PC-3 (cell line): Measurements from ENCODE around the gene EIF2B5.

Experiments used
- EZH2 ChIP-seq: fragments of 300-600 bp; sonication (generic); IDR thresholded peaks from one replicate; pipeline ENCODE4 v1.6.1; 2017; ENCODE audit warnings: antibody characterized with exemption, mild to moderate bottlenecking, low read length; ENCODE audit not compliant: unreplicated experiment
- TF ChIP-seq, protein P1 (sequence below): fragments of 300-600 bp; sonication (generic); conservative IDR thresholded peaks from 2 replicates; pipeline ENCODE4 v1.5.1; 2017; ENCODE audit warnings: antibody characterized with exemption, low read depth, mild to moderate bottlenecking, low read length

DNA sequence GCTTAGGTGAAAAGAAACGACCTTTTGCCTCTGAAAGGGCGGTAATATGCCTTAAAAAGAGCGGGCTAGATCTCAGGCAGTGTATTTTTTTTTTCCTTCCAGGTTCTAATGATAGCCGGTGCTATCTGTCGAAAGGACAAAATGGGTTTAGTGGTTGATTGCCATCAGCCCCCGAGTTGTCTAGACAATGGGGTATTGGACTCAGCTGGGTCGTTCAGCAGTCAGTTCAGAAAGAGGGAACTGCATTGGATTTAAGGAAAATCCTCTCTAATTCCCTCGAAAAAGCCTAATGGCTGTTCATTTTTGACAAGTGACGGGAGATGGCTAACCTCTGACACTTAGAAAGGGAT lies 728 bp downstream of the EIF2B5 start:
- TF ChIP-seq, protein P1, sequence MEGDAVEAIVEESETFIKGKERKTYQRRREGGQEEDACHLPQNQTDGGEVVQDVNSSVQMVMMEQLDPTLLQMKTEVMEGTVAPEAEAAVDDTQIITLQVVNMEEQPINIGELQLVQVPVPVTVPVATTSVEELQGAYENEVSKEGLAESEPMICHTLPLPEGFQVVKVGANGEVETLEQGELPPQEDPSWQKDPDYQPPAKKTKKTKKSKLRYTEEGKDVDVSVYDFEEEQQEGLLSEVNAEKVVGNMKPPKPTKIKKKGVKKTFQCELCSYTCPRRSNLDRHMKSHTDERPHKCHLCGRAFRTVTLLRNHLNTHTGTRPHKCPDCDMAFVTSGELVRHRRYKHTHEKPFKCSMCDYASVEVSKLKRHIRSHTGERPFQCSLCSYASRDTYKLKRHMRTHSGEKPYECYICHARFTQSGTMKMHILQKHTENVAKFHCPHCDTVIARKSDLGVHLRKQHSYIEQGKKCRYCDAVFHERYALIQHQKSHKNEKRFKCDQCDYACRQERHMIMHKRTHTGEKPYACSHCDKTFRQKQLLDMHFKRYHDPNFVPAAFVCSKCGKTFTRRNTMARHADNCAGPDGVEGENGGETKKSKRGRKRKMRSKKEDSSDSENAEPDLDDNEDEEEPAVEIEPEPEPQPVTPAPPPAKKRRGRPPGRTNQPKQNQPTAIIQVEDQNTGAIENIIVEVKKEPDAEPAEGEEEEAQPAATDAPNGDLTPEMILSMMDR, result no peak
- no peak for TF ChIP-seq EZH2
